IPS DF 6.9 (cell line): ENCODE measurements around the gene VEGFC.

ENCODE experiments used
- DNase-seq: peaks from one replicate; pipeline ENCODE4 v3.0.0-alpha.2; 2013; ENCODE audit warnings: low read depth, low spot score
- H3K27ac ChIP-seq: one replicate; pipeline ENCODE4 v1.5.1; 2013; ENCODE audit warnings: low read length, control low read depth
- H3K27me3 ChIP-seq: 2 replicates; pipeline ENCODE4 v1.6.1; 2013; ENCODE audit warnings: mild to moderate bottlenecking, low read length; ENCODE audit not compliant: control insufficient read depth, insufficient read depth
- H3K36me3 ChIP-seq: 2 replicates; pipeline ENCODE4 v1.6.1; 2013; ENCODE audit warnings: low read length; ENCODE audit not compliant: control insufficient read depth, insufficient read depth
- H3K4me1 ChIP-seq: 2 replicates; pipeline ENCODE4 v1.6.1; 2013; ENCODE audit warnings: low read length; ENCODE audit not compliant: control insufficient read depth, insufficient read depth
- H3K4me3 ChIP-seq: 2 replicates; pipeline ENCODE4 v1.5.1; 2013; ENCODE audit warnings: mild to moderate bottlenecking, low read length
- H3K9me3 ChIP-seq: 2 replicates; pipeline ENCODE4 v1.6.1; 2013; ENCODE audit warnings: low read length, inconsistent platforms; ENCODE audit not compliant: control insufficient read depth, insufficient read depth
- WGBS: extraction: QIAGEN DNeasy Blood & Tissue Kit; methylation state at CpG from one replicate; pipeline ENCODE4 v1.1.7; 2013; ENCODE audit warnings: mixed read lengths, missing lambda C conversion rate; ENCODE audit not compliant: insufficient read length, insufficient coverage; 5-methylcytosine and 5-hydroxymethylcytosine counted together

VEGFC gene

DNA sequence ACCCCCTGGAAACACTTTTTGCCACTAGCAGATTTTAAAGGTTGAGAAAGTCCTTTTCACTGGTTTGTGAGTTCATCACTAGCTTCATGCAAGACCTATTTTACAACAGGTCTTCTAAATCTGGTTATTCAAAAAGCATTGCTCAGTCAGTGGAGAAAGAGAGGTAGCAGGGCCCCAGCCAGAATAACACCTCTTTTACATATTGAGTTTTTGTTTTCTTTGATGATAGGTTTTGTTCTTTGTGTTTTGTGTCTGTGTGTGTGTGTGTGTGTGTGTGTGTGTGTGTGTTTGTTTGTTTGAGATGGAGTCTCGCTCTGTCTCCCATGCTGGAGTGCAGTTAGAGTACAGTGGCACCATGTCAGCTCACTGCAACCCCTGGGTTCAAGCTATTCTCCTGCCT is 2.7 kb upstream of the VEGFC start:
- Histone ChIP-seq H3K27me3 (peaks cover 4% of the 10 kb centered on the region; the same call in 1 of the 2 replicates), H3K4me3 (no peak overlapping the region), H3K4me1 (no peaks in the 10 kb centered on the region), H3K9me3 (no peaks in the 10 kb centered on the region), H3K36me3 (no peaks in the 10 kb centered on the region), H3K27ac (no peak overlapping the region)
- WGBS = no CpG with 5 or more reads among the region's 1 CpG
- no peak for DNase-seq

DNA sequence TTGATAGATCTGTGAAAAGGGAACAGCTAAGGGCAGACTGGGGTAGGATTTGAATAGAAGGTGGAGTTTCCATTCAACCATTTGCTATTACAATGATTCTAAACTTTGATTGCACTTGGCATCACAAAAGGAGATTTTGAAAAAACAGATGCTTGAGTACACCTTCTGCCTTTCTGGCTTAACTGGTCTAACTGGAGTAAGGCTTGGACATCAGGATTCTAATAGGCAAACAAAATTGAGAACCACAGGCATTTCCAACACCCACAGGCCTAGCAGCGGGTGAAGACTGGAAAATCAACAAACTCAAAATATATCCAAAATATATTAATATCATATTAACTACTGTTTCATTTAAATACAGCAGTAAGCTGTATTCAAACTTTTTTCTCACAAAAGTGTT is 1.9 kb upstream of the VEGFC start:
- no CpG with 5 or more reads among the region's 1 CpG for WGBS
- no peak for DNase-seq
- no peak overlapping the region for H3K4me3 ChIP-seq
- no peak overlapping the region for H3K27ac ChIP-seq
- no peaks in the 10 kb centered on the region for H3K4me1 ChIP-seq
- H3K9me3 ChIP-seq = no peaks in the 10 kb centered on the region
- no peaks in the 10 kb centered on the region for H3K36me3 ChIP-seq
- H3K27me3 ChIP-seq = peaks cover 4% of the 10 kb centered on the region; the same call in 1 of the 2 replicates

DNA sequence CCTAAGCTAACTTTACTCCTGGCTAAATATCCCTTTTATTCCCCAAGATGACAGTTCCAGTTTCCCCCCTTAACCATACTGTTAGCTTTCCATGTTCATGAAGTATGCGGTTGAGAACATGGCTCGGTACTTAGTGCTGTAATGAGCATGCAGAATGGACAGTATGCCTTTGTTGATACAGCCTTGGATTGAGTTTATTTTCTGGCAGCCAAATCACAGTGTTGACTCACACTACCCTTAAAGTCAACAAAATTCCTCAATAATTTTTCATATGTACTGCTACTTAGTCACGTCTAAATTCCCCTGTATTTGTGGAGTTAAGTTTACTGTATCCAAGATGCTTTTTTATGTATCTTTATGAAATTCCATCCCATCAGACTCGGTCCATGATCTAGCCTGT is 1.4 kb upstream of the VEGFC start:
- DNase-seq = no peak
- no peak overlapping the region for H3K27ac ChIP-seq
- no peaks in the 10 kb centered on the region for H3K4me1 ChIP-seq
- WGBS = no CpG with 5 or more reads among the region's 4 CpGs
- no peaks in the 10 kb centered on the region for H3K36me3 ChIP-seq
- no peak overlapping the region for H3K4me3 ChIP-seq
- no peaks in the 10 kb centered on the region for H3K9me3 ChIP-seq
- peaks cover 4% of the 10 kb centered on the region; the same call in 1 of the 2 replicates for H3K27me3 ChIP-seq

DNA sequence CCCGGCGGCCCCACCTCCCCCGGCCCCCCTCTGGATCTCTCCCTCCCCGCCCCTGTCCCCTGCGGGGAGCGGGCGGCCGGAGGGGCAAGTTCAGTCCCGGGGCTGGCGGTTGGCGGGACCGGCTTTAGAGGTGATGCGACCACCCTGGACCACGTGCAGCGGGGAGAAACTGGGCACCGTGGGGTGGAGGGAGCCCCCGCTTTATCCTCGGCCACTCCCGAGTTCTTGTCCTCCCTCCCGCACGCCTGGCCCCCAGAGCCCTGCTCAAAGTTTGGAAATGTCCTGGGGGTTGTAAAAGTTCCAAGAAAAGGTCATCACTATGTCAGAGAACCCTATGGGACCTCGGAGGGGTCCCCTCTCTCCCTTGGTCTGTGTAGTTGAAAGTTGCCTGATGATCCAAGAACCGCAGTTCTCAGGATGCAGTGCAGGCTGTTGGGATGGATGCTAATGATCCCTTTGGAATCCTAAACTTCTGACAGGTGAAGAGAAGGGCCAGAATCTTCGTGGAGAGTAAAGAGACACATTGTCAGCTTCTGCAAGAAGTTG is 411 bp upstream of the VEGFC start:
- no CpG with 5 or more reads among the region's 24 CpGs for WGBS
- peaks cover 4% of the 10 kb centered on the region; the same call in 1 of the 2 replicates for H3K27me3 ChIP-seq
- no peak for DNase-seq
- H3K27ac ChIP-seq = no peak overlapping the region
- no peaks in the 10 kb centered on the region for H3K36me3 ChIP-seq
- no peaks in the 10 kb centered on the region for H3K4me1 ChIP-seq
- H3K9me3 ChIP-seq = no peaks in the 10 kb centered on the region
- H3K4me3 ChIP-seq = peak overlapping the region; percentile 57; the same call in 1 of the 2 replicates

DNA sequence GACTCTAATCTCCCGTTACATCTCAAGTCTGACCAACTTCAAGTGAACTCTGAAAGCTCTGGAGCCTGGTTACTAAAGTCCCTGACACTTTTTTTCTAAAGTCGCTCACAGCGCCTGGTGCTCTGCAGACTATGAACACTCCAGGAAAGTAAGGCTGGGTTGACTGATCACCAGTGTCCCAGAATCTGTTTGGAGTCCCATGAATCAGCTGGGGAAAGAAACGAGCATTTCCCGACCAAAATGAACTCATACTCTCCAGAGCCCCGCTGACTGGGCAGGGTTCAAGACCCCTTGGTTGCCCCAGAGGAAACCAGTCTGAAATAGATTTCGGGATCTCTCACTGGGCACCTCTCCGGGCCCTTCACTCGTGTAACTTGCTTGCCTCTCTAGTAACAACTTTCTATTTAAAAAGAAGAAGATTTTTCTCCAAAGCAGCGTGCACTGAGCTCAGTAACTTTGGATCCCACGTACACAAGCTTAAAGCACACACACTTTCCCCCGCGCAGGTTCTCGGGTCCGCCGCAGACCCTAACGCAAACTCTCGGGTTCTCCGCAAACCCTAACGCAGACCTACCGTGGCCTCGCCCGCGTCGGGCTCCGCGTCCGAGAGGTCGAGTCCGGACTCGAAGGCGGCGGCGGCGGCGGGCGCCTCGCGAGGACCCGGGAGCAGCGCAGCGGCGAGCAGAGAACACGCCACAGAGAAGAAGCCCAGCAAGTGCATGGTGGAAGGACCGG is 964 bp downstream of the VEGFC start:
- Histone ChIP-seq H3K4me1 (no peaks in the 10 kb centered on the region), H3K4me3 (peak overlapping the region; percentile 57; the same call in 1 of the 2 replicates), H3K27me3 (peaks cover 4% of the 10 kb centered on the region; the same call in 1 of the 2 replicates), H3K9me3 (no peaks in the 10 kb centered on the region), H3K27ac (no peak overlapping the region), H3K36me3 (no peaks in the 10 kb centered on the region)
- no CpG with 5 or more reads among the region's 45 CpGs for WGBS
- no peak for DNase-seq

DNA sequence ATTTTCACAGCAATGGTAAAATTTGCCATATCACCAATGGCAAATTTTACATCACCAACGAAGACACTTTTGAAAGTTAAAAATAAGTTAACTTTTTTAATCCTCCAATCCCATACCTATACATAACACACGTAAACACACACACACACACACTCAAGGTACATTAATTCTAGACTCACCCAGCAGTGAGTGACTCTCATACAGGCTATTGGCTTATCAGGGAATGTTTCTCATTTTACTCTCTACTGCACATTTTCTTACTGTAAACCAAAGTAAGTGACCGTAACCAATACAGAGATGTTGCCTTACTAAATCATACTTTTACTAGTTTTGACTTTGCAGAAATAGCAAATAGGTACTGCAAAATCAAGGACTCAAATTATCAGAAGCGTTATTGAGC is 2.3 kb downstream of the VEGFC start:
- H3K36me3 ChIP-seq = no peaks in the 10 kb centered on the region
- no peaks in the 10 kb centered on the region for H3K4me1 ChIP-seq
- WGBS = 100% methylated on average over 2 of the region's 4 CpGs
- peaks cover 4% of the 10 kb centered on the region; the same call in 1 of the 2 replicates for H3K27me3 ChIP-seq
- no peaks in the 10 kb centered on the region for H3K9me3 ChIP-seq
- no peak overlapping the region for H3K4me3 ChIP-seq
- no peak for DNase-seq
- H3K27ac ChIP-seq = no peak overlapping the region

DNA sequence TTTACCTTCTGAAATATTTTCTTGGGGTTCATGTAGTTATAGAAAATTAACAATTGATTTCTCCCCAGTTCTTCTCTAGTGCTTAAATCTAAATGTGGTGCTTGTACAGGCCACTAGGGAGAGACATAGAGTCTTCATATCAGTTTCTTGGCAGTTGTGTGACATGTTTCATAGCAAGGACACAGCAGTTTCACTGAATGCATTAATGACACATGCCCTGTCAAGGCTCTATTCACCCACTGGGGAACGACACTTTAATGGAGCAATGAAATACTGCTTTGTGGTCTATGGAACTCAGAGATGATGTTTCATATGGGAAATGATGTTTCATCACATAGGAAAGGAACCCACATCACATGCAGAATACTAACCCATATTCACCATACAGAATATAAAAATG is 2.8 kb downstream of the VEGFC start:
- H3K9me3 ChIP-seq = no peaks in the 10 kb centered on the region
- peaks cover 4% of the 10 kb centered on the region; the same call in 1 of the 2 replicates for H3K27me3 ChIP-seq
- no CpG with 5 or more reads among the region's 1 CpG for WGBS
- no peak overlapping the region for H3K4me3 ChIP-seq
- no peak for DNase-seq
- no peaks in the 10 kb centered on the region for H3K4me1 ChIP-seq
- H3K27ac ChIP-seq = no peak overlapping the region
- no peaks in the 10 kb centered on the region for H3K36me3 ChIP-seq

DNA sequence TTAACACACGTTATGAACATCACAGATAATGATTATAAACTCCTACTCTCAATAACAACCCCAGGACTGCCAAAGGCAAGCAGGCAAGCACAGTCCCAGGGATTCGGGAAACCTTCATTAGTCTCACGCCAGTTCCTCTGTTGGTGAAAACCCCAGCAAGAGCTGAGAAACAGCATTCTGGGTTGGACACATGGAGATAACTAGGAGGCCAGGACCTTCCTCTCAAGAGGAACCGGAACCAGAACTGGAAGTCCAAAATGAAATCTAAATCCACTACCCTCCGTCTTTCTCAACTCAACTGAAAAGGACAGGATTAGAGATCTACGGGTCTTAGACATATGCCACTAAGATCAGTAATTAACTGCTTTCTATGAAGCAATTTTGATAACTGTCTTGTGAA is 3.8 kb downstream of the VEGFC start:
- no CpG with 5 or more reads among the region's 6 CpGs for WGBS
- H3K27ac ChIP-seq = no peak overlapping the region
- peaks cover 4% of the 10 kb centered on the region; the same call in 1 of the 2 replicates for H3K27me3 ChIP-seq
- no peaks in the 10 kb centered on the region for H3K36me3 ChIP-seq
- no peaks in the 10 kb centered on the region for H3K4me1 ChIP-seq
- DNase-seq = no peak
- H3K9me3 ChIP-seq = no peaks in the 10 kb centered on the region
- H3K4me3 ChIP-seq = no peak overlapping the region

DNA sequence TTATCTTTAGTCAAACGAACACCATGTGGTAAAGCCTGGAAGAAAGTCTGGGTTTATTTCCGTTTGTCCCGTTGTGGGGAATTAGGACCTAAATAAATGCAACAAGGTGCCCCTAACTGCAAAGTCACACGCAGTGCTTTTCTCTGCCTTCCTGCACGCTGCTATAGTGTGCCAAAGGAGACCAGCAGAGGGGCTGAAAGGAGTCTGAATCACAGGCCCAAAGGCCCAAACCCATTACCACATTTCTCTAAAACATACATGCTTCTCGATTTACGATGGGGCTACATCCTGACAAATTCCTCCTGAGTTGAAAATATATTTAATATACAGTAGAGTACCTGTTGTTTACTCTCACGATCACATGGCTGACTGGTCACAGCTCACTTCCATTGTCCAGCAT is 4.5 kb downstream of the VEGFC start:
- Histone ChIP-seq H3K36me3 (no peaks in the 10 kb centered on the region), H3K9me3 (no peaks in the 10 kb centered on the region), H3K4me3 (no peak overlapping the region), H3K27me3 (peaks cover 4% of the 10 kb centered on the region; the same call in 1 of the 2 replicates), H3K27ac (no peak overlapping the region), H3K4me1 (no peaks in the 10 kb centered on the region)
- no CpG with 5 or more reads among the region's 8 CpGs for WGBS
- DNase-seq = no peak

DNA sequence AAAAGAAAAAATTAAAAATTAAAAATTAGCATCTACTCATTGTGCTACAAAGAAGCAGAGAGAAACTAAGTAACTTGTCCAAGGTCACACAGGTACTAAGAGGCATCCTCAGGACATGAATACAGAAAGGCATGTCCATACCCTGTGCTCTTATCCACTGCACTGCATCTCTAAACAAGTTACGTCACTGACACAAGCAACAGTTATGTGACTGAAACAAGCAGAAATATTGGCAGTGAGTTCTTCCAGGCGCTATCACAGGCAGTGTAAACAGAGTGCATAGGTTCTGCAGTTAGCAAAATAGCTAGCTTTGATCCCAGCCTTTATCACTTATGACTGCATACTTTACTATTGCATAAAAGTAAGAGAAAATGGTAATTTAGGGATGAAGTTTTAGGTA is 7.9 kb downstream of the VEGFC start:
- Histone ChIP-seq H3K9me3 (no peaks in the 10 kb centered on the region), H3K36me3 (no peaks in the 10 kb centered on the region), H3K4me1 (no peaks in the 10 kb centered on the region), H3K4me3 (no peak overlapping the region), H3K27me3 (no peaks in the 10 kb centered on the region), H3K27ac (no peak overlapping the region)
- DNase-seq = no peak
- no CpG with 5 or more reads among the region's 2 CpGs for WGBS

DNA sequence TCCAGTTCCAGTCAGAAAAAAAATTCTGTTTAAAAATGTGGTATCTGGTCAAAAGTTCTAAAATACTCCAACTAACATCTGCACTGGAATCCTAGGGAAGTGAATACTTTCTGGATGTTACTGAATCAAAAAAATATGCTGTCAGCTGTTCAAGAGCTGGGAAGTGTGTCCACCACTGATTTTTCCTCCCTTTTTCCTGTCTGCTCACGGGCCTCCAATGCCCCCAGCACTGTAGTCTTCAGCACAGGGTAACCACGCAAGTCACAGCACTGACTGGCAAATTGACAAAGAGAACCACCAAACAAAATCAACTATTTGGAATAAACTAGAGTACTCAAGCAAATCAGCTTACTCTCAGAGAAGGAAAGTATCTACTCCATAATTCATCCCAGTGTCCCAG is 9.9 kb downstream of the VEGFC start:
- Histone ChIP-seq H3K4me3 (no peak overlapping the region), H3K27me3 (no peaks in the 10 kb centered on the region), H3K27ac (no peak overlapping the region), H3K36me3 (no peaks in the 10 kb centered on the region), H3K4me1 (no peaks in the 10 kb centered on the region), H3K9me3 (no peaks in the 10 kb centered on the region)
- no peak for DNase-seq
- no CpG with 5 or more reads among the region's 2 CpGs for WGBS
